Neural progenitor cell (in vitro differentiated cells): ENCODE data around the gene CDK17. TPM values are rescaled to one million over a fixed set of nuclear protein-coding genes. Genes with fewer than 3 reads are reported as not detected.

Source experiments
- DNase-seq: peaks from one replicate; pipeline ENCODE4 v3.0.0-alpha.2; 2016; ENCODE audit warnings: low spot score
- H2AFZ ChIP-seq: fragments of 200-600 bp; sonication (generic); replicated peaks from 2 replicates; pipeline ENCODE4 v1.6.1; 2016; ENCODE audit warnings: antibody characterized with exemption
- H3F3A ChIP-seq: fragments of 200-600 bp; sonication (generic); 2 replicates; pipeline ENCODE4 v1.6.1; 2016; ENCODE audit warnings: antibody characterized with exemption, low read depth
- H3K27ac ChIP-seq: fragments of 200-600 bp; sonication (generic); 2 replicates; pipeline ENCODE4 v1.5.1; 2016; ENCODE audit warnings: mild to moderate bottlenecking
- H3K27me3 ChIP-seq: fragments of 200-600 bp; sonication (generic); 2 replicates; pipeline ENCODE4 v1.6.1; 2016; ENCODE audit warnings: mild to moderate bottlenecking, moderate library complexity
- H3K36me3 ChIP-seq: fragments of 200-600 bp; sonication (generic); 2 replicates; pipeline ENCODE4 v1.5.1; 2016
- H3K4me1 ChIP-seq: fragments of 200-600 bp; sonication (generic); 2 replicates; pipeline ENCODE4 v1.6.1; 2016; ENCODE audit warnings: mixed run types
- H3K4me2 ChIP-seq: fragments of 200-600 bp; sonication (generic); 2 replicates; pipeline ENCODE4 v1.6.1; 2016
- H3K4me3 ChIP-seq: fragments of 200-600 bp; sonication (generic); 2 replicates; pipeline ENCODE4 v1.5.1; 2016
- H3K79me2 ChIP-seq: fragments of 200-600 bp; sonication (generic); 2 replicates; pipeline ENCODE4 v1.6.1; 2016; ENCODE audit warnings: low read depth
- H3K9ac ChIP-seq: fragments of 200-600 bp; sonication (generic); 2 replicates; pipeline ENCODE4 v1.6.1; 2016
- H3K9me3 ChIP-seq: fragments of 200-600 bp; sonication (generic); 2 replicates; pipeline ENCODE4 v1.5.1; 2016; ENCODE audit warnings: low read depth
- H4K20me1 ChIP-seq: fragments of 200-600 bp; sonication (generic); 2 replicates; pipeline ENCODE4 v1.6.1; 2016; ENCODE audit warnings: low read depth
- H3K27ac Mint-ChIP-seq: 3 replicates; pipeline ENCODE4 v1.8.0; 2021; ENCODE audit warnings: mixed read lengths
- H3K27me3 Mint-ChIP-seq: 2 replicates; pipeline ENCODE4 v1.8.0; 2022; ENCODE audit warnings: low read depth, mild to moderate bottlenecking, inconsistent platforms, moderate library complexity, mixed read lengths; ENCODE audit not compliant: insufficient read depth
- H3K36me3 Mint-ChIP-seq: 3 replicates; pipeline ENCODE4 v1.8.0; 2021; ENCODE audit warnings: mixed read lengths
- H3K4me1 Mint-ChIP-seq: 3 replicates; pipeline ENCODE4 v1.8.0; 2021; ENCODE audit warnings: mixed read lengths
- H3K4me3 Mint-ChIP-seq: 3 replicates; pipeline ENCODE4 v1.8.0; 2021; ENCODE audit warnings: mild to moderate bottlenecking, moderate library complexity, mixed read lengths
- H3K9me3 Mint-ChIP-seq: 3 replicates; pipeline ENCODE4 v1.8.0; 2020; ENCODE audit warnings: mixed read lengths
- EZH2 ChIP-seq: fragments of 200-600 bp; sonication (generic); IDR thresholded peaks from 2 replicates; pipeline ENCODE4 v1.6.1; 2017; ENCODE audit warnings: antibody characterized with exemption, mild to moderate bottlenecking, moderate library complexity
- EZH2phosphoT487 ChIP-seq: fragments of 200-600 bp; sonication (generic); IDR thresholded peaks from 2 replicates; pipeline ENCODE4 v1.6.1; 2017; ENCODE audit warnings: antibody characterized with exemption
- total RNA-seq: library from RNA; depleted of rRNA; stranded (reverse); fragments of >200 nt; gene quantifications from 2 replicates; pipeline ENCODE4 v1.2.3, GENCODE V29; 2015; ENCODE audit warnings: low replicate concordance
- TF ChIP-seq, protein P1 (sequence below): fragments of 200-600 bp; sonication (generic); IDR thresholded peaks from 2 replicates; pipeline ENCODE4 v1.5.1; 2017; ENCODE audit warnings: antibody characterized with exemption, mild to moderate bottlenecking

CDK17 gene
- total RNA-seq, 1 donor from 2014 or later = 61.2 TPM

DNA sequence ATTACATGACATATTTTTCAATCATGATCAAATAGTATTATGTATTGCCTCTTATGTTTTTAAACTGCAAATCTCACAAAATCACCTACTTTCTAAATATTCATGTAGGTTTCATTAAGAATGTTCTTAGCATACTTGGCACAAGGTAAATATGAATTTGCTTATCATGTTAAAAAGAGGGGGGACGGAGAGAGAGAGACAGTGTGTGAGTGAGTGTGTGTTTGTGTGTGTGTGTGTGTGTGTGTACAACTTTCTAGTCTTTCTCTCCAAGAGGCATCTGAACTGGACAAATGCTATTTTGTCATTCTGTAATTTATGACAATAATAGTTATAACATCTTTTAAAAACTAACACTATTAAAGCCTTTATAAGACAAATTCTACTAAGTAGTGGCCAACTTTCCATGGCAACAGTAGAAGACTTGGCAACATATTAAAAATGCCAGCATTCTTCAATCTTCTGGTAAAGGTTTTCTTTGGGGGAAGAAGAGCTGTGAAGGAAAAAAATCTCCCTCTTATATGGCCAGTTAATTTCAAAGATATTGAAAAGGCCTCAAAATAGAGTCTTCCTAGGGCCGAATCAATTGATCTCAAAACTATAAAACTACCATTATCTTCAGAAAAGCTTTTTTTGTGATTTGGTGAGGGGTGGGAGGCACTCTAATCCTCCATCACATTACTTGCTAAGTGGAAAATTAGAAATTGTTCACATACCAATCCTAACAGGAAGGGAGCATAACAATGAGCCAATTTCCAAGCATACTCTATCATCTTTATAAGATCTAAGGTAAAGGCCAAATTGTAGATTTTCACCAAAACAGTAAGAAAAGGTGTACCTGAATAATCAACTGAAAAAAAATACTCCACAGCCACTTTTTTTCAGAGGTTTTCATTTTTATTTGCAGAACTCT, 28.2 kb downstream of the CDK17 start:
- no peak overlapping the region for H3K4me3 Mint-ChIP-seq

DNA sequence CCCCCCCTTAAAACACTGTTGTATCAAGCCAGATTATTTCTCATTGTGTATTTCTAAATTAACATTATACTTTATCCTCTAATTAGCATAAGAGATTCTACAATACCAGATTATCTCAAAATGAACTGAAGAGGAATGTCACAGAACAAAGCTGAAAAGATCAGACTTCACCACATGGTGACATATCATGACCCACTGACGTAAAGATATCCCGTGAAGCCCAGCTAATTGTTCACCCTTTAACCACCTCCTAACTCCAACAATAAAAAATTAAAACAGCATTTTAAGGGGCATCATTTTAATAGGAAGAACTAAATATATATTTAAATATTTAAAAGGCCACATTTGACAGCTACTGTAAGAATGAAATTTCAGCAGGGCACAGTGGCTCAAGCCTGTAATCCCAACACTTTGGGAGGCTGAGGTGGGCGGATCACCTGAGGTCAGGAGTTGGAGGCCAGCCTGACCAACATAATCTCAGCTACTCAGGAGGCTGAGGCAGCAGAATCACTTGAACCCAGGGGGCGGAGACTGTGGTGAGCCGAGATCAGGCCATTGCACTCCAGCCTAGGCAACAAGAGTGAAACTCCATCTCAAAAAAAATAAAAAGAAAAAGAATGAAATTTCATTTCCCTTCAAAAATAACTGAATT, 29.0 kb downstream of the CDK17 start:
- Histone ChIP-seq H3F3A (peaks cover 14% of the 10 kb centered on the region), H4K20me1 (peaks cover 28% of the 10 kb centered on the region), H3K9ac (no peak overlapping the region), H3K9me3 (no peaks in the 10 kb centered on the region), H3K79me2 (peaks cover 100% of the 10 kb centered on the region), H3K4me2 (no peak overlapping the region), H3K27ac (no peak overlapping the region), H3K4me3 (no peak overlapping the region), H2AFZ (no peak overlapping the region), H3K4me1 (peaks cover 41% of the 10 kb centered on the region), H3K27me3 (no peaks in the 10 kb centered on the region), H3K36me3 (no peaks in the 10 kb centered on the region)
- Mint-ChIP-seq H3K9me3 (peaks cover 7% of the 10 kb centered on the region), H3K36me3 (peaks cover 13% of the 10 kb centered on the region), H3K4me3 (no peak overlapping the region), H3K27ac (no peak overlapping the region), H3K27me3 (peaks cover 5% of the 10 kb centered on the region), H3K4me1 (peaks cover 33% of the 10 kb centered on the region)
- DNase-seq = peak; percentile 15
- TF ChIP-seq, protein P1, sequence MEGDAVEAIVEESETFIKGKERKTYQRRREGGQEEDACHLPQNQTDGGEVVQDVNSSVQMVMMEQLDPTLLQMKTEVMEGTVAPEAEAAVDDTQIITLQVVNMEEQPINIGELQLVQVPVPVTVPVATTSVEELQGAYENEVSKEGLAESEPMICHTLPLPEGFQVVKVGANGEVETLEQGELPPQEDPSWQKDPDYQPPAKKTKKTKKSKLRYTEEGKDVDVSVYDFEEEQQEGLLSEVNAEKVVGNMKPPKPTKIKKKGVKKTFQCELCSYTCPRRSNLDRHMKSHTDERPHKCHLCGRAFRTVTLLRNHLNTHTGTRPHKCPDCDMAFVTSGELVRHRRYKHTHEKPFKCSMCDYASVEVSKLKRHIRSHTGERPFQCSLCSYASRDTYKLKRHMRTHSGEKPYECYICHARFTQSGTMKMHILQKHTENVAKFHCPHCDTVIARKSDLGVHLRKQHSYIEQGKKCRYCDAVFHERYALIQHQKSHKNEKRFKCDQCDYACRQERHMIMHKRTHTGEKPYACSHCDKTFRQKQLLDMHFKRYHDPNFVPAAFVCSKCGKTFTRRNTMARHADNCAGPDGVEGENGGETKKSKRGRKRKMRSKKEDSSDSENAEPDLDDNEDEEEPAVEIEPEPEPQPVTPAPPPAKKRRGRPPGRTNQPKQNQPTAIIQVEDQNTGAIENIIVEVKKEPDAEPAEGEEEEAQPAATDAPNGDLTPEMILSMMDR = no peak
- TF ChIP-seq EZH2 = no peak
- no peak for TF ChIP-seq EZH2phosphoT487

More for the DNA sequence above, 28.2 kb downstream of the CDK17 start:
- Mint-ChIP-seq H3K27me3 (peaks cover 5% of the 10 kb centered on the region), H3K27ac (peak overlapping the region; percentile 10), H3K9me3 (peaks cover 7% of the 10 kb centered on the region), H3K4me1 (peaks cover 32% of the 10 kb centered on the region), H3K36me3 (peaks cover 14% of the 10 kb centered on the region)
- Histone ChIP-seq H3K36me3 (no peaks in the 10 kb centered on the region), H3K27ac (peak overlapping the region; percentile 60), H3K79me2 (peaks cover 100% of the 10 kb centered on the region), H3K4me3 (no peak overlapping the region), H3K9ac (no peak overlapping the region), H3K27me3 (no peaks in the 10 kb centered on the region), H3K9me3 (no peaks in the 10 kb centered on the region), H2AFZ (no peak overlapping the region), H3K4me1 (peaks cover 41% of the 10 kb centered on the region), H3F3A (peaks cover 14% of the 10 kb centered on the region), H4K20me1 (peaks cover 34% of the 10 kb centered on the region), H3K4me2 (peak overlapping the region; percentile 23)
- TF ChIP-seq, protein P1 = no peak
- TF ChIP-seq EZH2phosphoT487 (no peak), EZH2 (no peak)
- DNase-seq = peak; percentile 11

DNA sequence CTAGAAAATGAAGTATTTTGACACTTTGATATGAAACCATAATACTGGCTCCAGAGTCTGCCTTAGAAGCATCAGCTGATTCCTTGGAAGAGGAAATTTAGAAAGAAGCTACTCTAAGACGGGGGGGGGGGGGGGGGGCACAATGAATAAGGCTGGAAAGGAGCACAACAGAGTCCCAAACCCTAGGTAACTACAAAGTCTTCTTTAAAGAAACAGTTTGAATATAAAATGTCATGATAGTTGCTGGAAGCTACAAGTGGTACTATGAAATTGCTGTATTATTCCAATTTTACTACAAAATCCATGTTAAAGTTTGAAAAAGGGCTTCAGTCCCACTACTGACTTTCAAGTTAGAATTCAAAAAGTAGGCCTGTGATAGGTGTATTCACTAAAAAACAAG, 31.6 kb downstream of the CDK17 start:
- Mint-ChIP-seq H3K27ac (no peak overlapping the region), H3K9me3 (peaks cover 7% of the 10 kb centered on the region), H3K4me1 (peaks cover 36% of the 10 kb centered on the region), H3K4me3 (no peak overlapping the region), H3K27me3 (peaks cover 2% of the 10 kb centered on the region), H3K36me3 (peaks cover 12% of the 10 kb centered on the region)
- Histone ChIP-seq H4K20me1 (peaks cover 21% of the 10 kb centered on the region), H3K9me3 (no peaks in the 10 kb centered on the region), H3K4me2 (no peak overlapping the region), H2AFZ (no peak overlapping the region), H3K79me2 (peaks cover 100% of the 10 kb centered on the region), H3K27me3 (no peaks in the 10 kb centered on the region), H3K27ac (no peak overlapping the region), H3K36me3 (no peaks in the 10 kb centered on the region), H3K9ac (no peak overlapping the region), H3K4me3 (no peak overlapping the region), H3F3A (peaks cover 14% of the 10 kb centered on the region), H3K4me1 (peaks cover 41% of the 10 kb centered on the region)
- no peak for DNase-seq
- TF ChIP-seq EZH2 = no peak
- TF ChIP-seq EZH2phosphoT487 = no peak
- TF ChIP-seq, protein P1 = no peak
